A549 (cell line): ENCODE data around the gene ZDHHC3. TPM values are rescaled to one million over a fixed set of nuclear protein-coding genes. Genes with fewer than 3 reads are reported as not detected.

Experiments
- ATAC-seq, 2 experiments: fragments of 200-7000 bp in 1 of 2; fragments of >200 bp in 1 of 2; cut with Nextera tagmentation in 1 of 2; cut with Tn5 transposase in 1 of 2; 3 replicates each; pipeline versions ENCODE4 v1.8.0 to v1.9.1; 2018 to 2020; ENCODE audit warnings: mild to moderate bottlenecking in 1 of 2, moderate library complexity in 1 of 2
- CTCF ChIA-PET: fragments of 300-600 bp; sonication (Branson Sonifier 250); formaldehyde crosslinking; extraction: SDS; loops from one replicate; lab custom pipeline; 2021; ENCODE audit warnings: antibody characterized with exemption, inconsistent platforms; lab: Yijun Ruan, JAX
- POLR2A ChIA-PET: fragments of 350-600 bp; formaldehyde crosslinking; extraction: SDS; loops from one replicate; lab custom pipeline; 2021; ENCODE audit warnings: antibody characterized with exemption, inconsistent platforms; lab: Yijun Ruan, JAX
- DNase-seq, 2 experiments: peaks; one replicate each; pipeline versions ENCODE4 v3.0.0 to v3.0.0-alpha.2; 2011 to 2016; ENCODE audit warnings: low read depth in 1 of 2, low spot score in 1 of 2
- FAIRE-seq: peaks from 2 replicates; lab custom pipeline; 2011; peaks lifted over from hg19 to GRCh38; lab: Jason Lieb, UNC
- H3K27ac ChIP-seq, 2 experiments: fragments of >200 bp; sonication (Bioruptor Twin); formaldehyde crosslinking; 3 replicates each; pipeline ENCODE4 v1.5.1; 2016 to 2017
- H3K4me1 ChIP-seq: fragments of >200 bp; sonication (Bioruptor Twin); formaldehyde crosslinking; 3 replicates; pipeline ENCODE4 v1.6.1; 2016
- H3K4me2 ChIP-seq: fragments of >200 bp; sonication (Bioruptor Twin); formaldehyde crosslinking; 3 replicates; pipeline ENCODE4 v1.6.1; 2016
- H3K4me3 ChIP-seq: fragments of >200 bp; sonication (Bioruptor Twin); formaldehyde crosslinking; 3 replicates; pipeline ENCODE4 v1.5.1; 2016
- H3K9me3 ChIP-seq: fragments of >200 bp; sonication (Bioruptor Twin); formaldehyde crosslinking; 3 replicates; pipeline ENCODE4 v1.6.1; 2016
- ATOH8 ChIP-seq: fragments of 250-450 bp; sonication (Bioruptor Pico); IDR thresholded peaks from 2 replicates; pipeline ENCODE4 v1.5.0; 2020; ENCODE audit warnings: low read depth, mild to moderate bottlenecking, moderate library complexity
- BCL3 ChIP-seq: fragments of >200 bp; sonication (Bioruptor Twin); formaldehyde crosslinking; IDR thresholded peaks from 3 replicates; pipeline ENCODE4 v1.6.1; 2016
- BHLHE40 ChIP-seq: IDR thresholded peaks from 2 replicates; pipeline ENCODE4 v1.6.1; 2012; ENCODE audit warnings: low read depth, low read length, inconsistent platforms
- CBX2 ChIP-seq: fragments of 200-600 bp; sonication (generic); IDR thresholded peaks from 2 replicates; pipeline ENCODE4 v1.6.1; 2016; ENCODE audit warnings: low read depth, mild to moderate bottlenecking, borderline replicate concordance
- CHD2 ChIP-seq: fragments of 150-350 bp; IDR thresholded peaks from 2 replicates; pipeline ENCODE4 v1.6.1; 2014; ENCODE audit warnings: low read length; ENCODE audit not compliant: partially characterized antibody
- EHF ChIP-seq: fragments of 250-450 bp; sonication (Bioruptor Pico); IDR thresholded peaks from 2 replicates; pipeline ENCODE4 v1.5.0; 2020; ENCODE audit warnings: mild to moderate bottlenecking
- EHMT2 ChIP-seq: fragments of 200-600 bp; sonication (generic); IDR thresholded peaks from 2 replicates; pipeline ENCODE4 v1.6.1; 2016; ENCODE audit warnings: antibody characterized with exemption, low read depth, mild to moderate bottlenecking, moderate library complexity
- ESRRA ChIP-seq: fragments of 150-350 bp; IDR thresholded peaks from 2 replicates; pipeline ENCODE4 v1.6.1; 2014; ENCODE audit warnings: mild to moderate bottlenecking, low read length, borderline replicate concordance
- HEYL ChIP-seq: fragments of 250-450 bp; sonication (Bioruptor Pico); IDR thresholded peaks from 2 replicates; pipeline ENCODE4 v1.8.0; 2021; ENCODE audit warnings: mild to moderate bottlenecking, moderate library complexity
- HOXA7 ChIP-seq: fragments of 250-450 bp; sonication (Bioruptor Pico); IDR thresholded peaks from 2 replicates; pipeline ENCODE4 v1.5.0; 2020; ENCODE audit warnings: mild to moderate bottlenecking, moderate library complexity
- HOXB13 ChIP-seq: fragments of 250-450 bp; sonication (Bioruptor Pico); IDR thresholded peaks from 2 replicates; pipeline ENCODE4 v1.5.0; 2020; ENCODE audit warnings: low read depth, mild to moderate bottlenecking, moderate library complexity
- HOXB5 ChIP-seq: fragments of 250-450 bp; sonication (Bioruptor Pico); IDR thresholded peaks from 2 replicates; pipeline ENCODE4 v1.5.0; 2020; ENCODE audit warnings: mild to moderate bottlenecking, moderate library complexity
- JUNB ChIP-seq: fragments of >200 bp; sonication (Bioruptor Twin); formaldehyde crosslinking; IDR thresholded peaks from 2 replicates; pipeline ENCODE4 v1.6.1; 2016
- KDM1A ChIP-seq: fragments of 200-600 bp; sonication (generic); IDR thresholded peaks from 2 replicates; pipeline ENCODE4 v1.6.1; 2016; ENCODE audit warnings: low read depth, mild to moderate bottlenecking
- KDM5A ChIP-seq: fragments of 200-600 bp; sonication (generic); IDR thresholded peaks from 2 replicates; pipeline ENCODE4 v1.6.1; 2016; ENCODE audit warnings: antibody characterized with exemption, mild to moderate bottlenecking
- PBX3 ChIP-seq: IDR thresholded peaks from 2 replicates; pipeline ENCODE4 v1.6.1; 2012
- PHF8 ChIP-seq: fragments of 200-600 bp; sonication (generic); IDR thresholded peaks from 2 replicates; pipeline ENCODE4 v1.6.1; 2016; ENCODE audit warnings: low read depth, mild to moderate bottlenecking, antibody characterized with exemption, moderate library complexity, borderline replicate concordance
- POLR2A ChIP-seq: IDR thresholded peaks from 2 replicates; pipeline ENCODE4 v1.6.1; 2012; ENCODE audit warnings: mild to moderate bottlenecking, low read length
- POLR2AphosphoS2 ChIP-seq: conservative IDR thresholded peaks from 2 replicates; pipeline ENCODE4 v1.6.1; 2012; ENCODE audit warnings: low read length, improper control_type of control experiment, inconsistent platforms
- RARB ChIP-seq: fragments of 250-450 bp; sonication (Bioruptor Pico); IDR thresholded peaks from 2 replicates; pipeline ENCODE4 v1.8.0; 2021; ENCODE audit warnings: mild to moderate bottlenecking, moderate library complexity
- USF2 ChIP-seq: fragments of 450-650 bp; IDR thresholded peaks from 2 replicates; pipeline ENCODE4 v1.6.1; 2014; ENCODE audit warnings: antibody characterized with exemption
- ZC3H11A ChIP-seq: fragments of 450-650 bp; IDR thresholded peaks from 2 replicates; pipeline ENCODE4 v1.6.1; 2014; ENCODE audit warnings: antibody characterized with exemption, mild to moderate bottlenecking
- ZSCAN20 ChIP-seq: fragments of 250-450 bp; sonication (Bioruptor Pico); IDR thresholded peaks from 2 replicates; pipeline ENCODE4 v1.8.0; 2022; ENCODE audit warnings: mild to moderate bottlenecking, moderate library complexity
- WGBS: methylation state at CpG from one replicate; pipeline ENCODE4 v1.1.6; 2017; ENCODE audit errors: missing lambda C conversion rate; 5-methylcytosine and 5-hydroxymethylcytosine counted together
- polyA plus RNA-seq, 4 experiments: library from polyadenylated mRNA; depleted of rRNA in 3 of 4; stranded (reverse); fragments of >200 nt; fragmentation: RNase III in 1 of 4; extraction: RNeasy Plus Mini Kit Qiagen cat#74134 plus additional on column Dnase treatment in 1 of 4; gene quantifications; 2 replicates in 3 of 4; 3 replicates in 1 of 4; pipeline ENCODE4 v1.2.3, GENCODE V29; 2011 to 2017
- TF ChIP-seq, protein P1 (sequence below): IDR thresholded peaks from 2 replicates; pipeline ENCODE4 v1.6.1; 2012; ENCODE audit warnings: low read depth, borderline replicate concordance

ZDHHC3 gene
- polyA plus RNA-seq, 2 of the 4 experiments (the other 2 are of a cell fraction), result 28.7 to 57.7 TPM

GRCh38 chr3:44965165-44965564 lies 10.8 kb downstream of the ZDHHC3 start:
- no peak for TF ChIP-seq HOXB13 (CRISPR knock-in tag)
- no peak for TF ChIP-seq EHMT2
- no peak for TF ChIP-seq ESRRA
- TF ChIP-seq PBX3, result no peak
- TF ChIP-seq HOXB5 (CRISPR knock-in tag), result no peak
- TF ChIP-seq EHF (CRISPR knock-in tag), result no peak
- TF ChIP-seq CBX2, result no peak
- no peak for TF ChIP-seq JUNB
- no peak for TF ChIP-seq RARB (CRISPR knock-in tag)
- TF ChIP-seq ZC3H11A, result no peak
- TF ChIP-seq, protein P1, sequence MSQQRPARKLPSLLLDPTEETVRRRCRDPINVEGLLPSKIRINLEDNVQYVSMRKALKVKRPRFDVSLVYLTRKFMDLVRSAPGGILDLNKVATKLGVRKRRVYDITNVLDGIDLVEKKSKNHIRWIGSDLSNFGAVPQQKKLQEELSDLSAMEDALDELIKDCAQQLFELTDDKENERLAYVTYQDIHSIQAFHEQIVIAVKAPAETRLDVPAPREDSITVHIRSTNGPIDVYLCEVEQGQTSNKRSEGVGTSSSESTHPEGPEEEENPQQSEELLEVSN, result no peak
- DNase-seq (no peak), ATAC-seq (no peak), FAIRE-seq (no peak)
- CTCF ChIA-PET, result no interaction called here
- Histone ChIP-seq H3K4me1 (peaks cover 6% of the 10 kb centered on the region; the same call in 1 of the 3 replicates), H3K4me3 (no peak overlapping the region), H3K27ac (no peak overlapping the region), H3K4me2 (no peak overlapping the region), H3K9me3 (no peaks in the 10 kb centered on the region)
- POLR2A ChIA-PET, result no interaction called here
- WGBS, result 86% methylated on average over 3 of the region's 3 CpGs

DNA sequence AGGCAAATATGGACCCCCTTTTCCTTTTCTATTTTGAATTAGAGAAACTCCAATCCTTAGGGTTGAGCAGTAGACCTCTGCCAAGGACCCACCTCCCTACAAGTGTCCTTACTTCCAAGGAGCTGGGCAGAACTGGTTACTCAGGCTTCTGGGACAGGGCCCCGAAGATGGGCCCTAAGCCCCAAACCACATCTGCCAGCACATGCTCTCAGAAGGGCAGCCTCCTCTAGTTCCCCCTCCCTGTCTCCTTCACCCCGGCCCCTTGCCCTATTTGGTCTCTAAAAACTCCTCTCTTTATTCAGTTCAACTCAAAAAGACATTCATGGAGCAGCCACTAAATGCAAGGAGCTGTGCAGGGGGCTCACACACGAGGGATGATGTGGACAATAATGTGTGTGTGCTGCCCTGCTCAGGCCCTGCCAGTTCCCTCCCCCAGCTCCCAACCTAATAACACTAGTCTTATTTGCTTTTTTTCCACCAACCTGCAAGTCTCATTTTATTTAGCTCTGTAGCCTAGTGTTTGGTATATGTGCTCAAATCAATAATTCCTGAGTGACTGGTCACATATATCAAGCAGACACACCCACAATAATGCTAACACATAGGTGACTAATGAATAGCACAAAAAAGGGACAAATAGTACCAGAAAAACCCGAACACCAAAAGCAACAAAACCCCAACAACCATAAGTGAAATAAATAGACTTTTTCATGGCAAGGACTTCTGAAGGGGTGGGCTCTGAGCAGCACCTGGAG lies 12.2 kb downstream of the ZDHHC3 start:
- FAIRE-seq (no peak), ATAC-seq (no peak), DNase-seq (no peak)
- POLR2A ChIA-PET, result no interaction called here
- CTCF ChIA-PET, result no interaction called here
- H3K4me3 ChIP-seq, result no peak overlapping the region
- peaks cover 6% of the 10 kb centered on the region; the same call in 1 of the 3 replicates for H3K4me1 ChIP-seq
- H3K9me3 ChIP-seq, result no peaks in the 10 kb centered on the region
- 86% methylated on average over 4 of the region's 4 CpGs for WGBS
- no peak overlapping the region for H3K27ac ChIP-seq
- no peak overlapping the region for H3K4me2 ChIP-seq
- TF ChIP-seq HOXA7 (CRISPR knock-in tag), result no peak
- TF ChIP-seq USF2, result no peak
- no peak for TF ChIP-seq BHLHE40
- TF ChIP-seq HEYL (CRISPR knock-in tag), result no peak
- TF ChIP-seq ATOH8 (CRISPR knock-in tag), result no peak
- TF ChIP-seq POLR2A, result no peak
- no peak for TF ChIP-seq PHF8
- TF ChIP-seq BCL3, result no peak
- no peak for TF ChIP-seq CHD2
- TF ChIP-seq POLR2AphosphoS2, result no peak
- no peak for TF ChIP-seq KDM1A
- TF ChIP-seq KDM5A, result no peak
- no peak for TF ChIP-seq ZSCAN20 (CRISPR knock-in tag)
